H1 (cell line): ENCODE results near the gene ESYT2. TPM values are rescaled to one million over a fixed set of nuclear protein-coding genes. Genes with fewer than 3 reads are reported as not detected.

Experiments
- CTCF ChIA-PET: fragments of 300-600 bp; sonication (Branson Sonifier 250); formaldehyde crosslinking; loops from one replicate; lab custom pipeline; 2021; ENCODE audit not compliant: partially characterized antibody; lab: Charles Lee
- POLR2A ChIA-PET: fragments of 300-600 bp; sonication (Branson Sonifier 250); formaldehyde crosslinking; loops from one replicate; lab custom pipeline; 2021; ENCODE audit warnings: inconsistent platforms; ENCODE audit not compliant: partially characterized antibody; lab: Charles Lee
- DNase-seq, 2 experiments: peaks; one replicate each; pipeline versions ENCODE4 v3.0.0 to v3.0.0-alpha.2; 2010 to 2022; ENCODE audit warnings: low spot score in 2 of 2, low read depth in 1 of 2, mixed read lengths in 1 of 2
- FAIRE-seq: peaks from 2 replicates; lab custom pipeline; 2011; peaks lifted over from hg19 to GRCh38; lab: Jason Lieb, UNC
- H2AFZ ChIP-seq: 2 replicates; pipeline ENCODE4 v1.8.1; 2012; ENCODE audit warnings: low read length, inconsistent platforms
- H2AK5ac ChIP-seq: 2 replicates; pipeline ENCODE4 v1.6.1; 2013; ENCODE audit warnings: low read depth, low read length
- H2BK120ac ChIP-seq: replicated peaks from 2 replicates; pipeline ENCODE3; 2013; ENCODE audit warnings: low read depth, low read length, inconsistent platforms
- H2BK12ac ChIP-seq: 2 replicates; pipeline ENCODE4 v1.6.1; 2013; ENCODE audit warnings: low read depth, low read length
- H2BK15ac ChIP-seq: 2 replicates; pipeline ENCODE4 v1.6.1; 2013; ENCODE audit warnings: low read length
- H2BK20ac ChIP-seq: 2 replicates; pipeline ENCODE4 v1.6.1; 2013; ENCODE audit warnings: low read length
- H2BK5ac ChIP-seq: 2 replicates; pipeline ENCODE4 v1.6.1; 2013; ENCODE audit warnings: low read depth, low read length
- H3K14ac ChIP-seq: 2 replicates; pipeline ENCODE4 v1.6.1; 2013; ENCODE audit warnings: inconsistent platforms; ENCODE audit not compliant: insufficient read length
- H3K18ac ChIP-seq: 2 replicates; pipeline ENCODE4 v1.6.1; 2013; ENCODE audit warnings: low read length; ENCODE audit errors: extremely low read depth
- H3K23ac ChIP-seq: 2 replicates; pipeline ENCODE4 v1.6.1; 2013; ENCODE audit warnings: inconsistent platforms; ENCODE audit not compliant: insufficient read length
- H3K23me2 ChIP-seq: 2 replicates; pipeline ENCODE4 v1.6.1; 2013; ENCODE audit warnings: low read depth, low read length
- H3K27ac ChIP-seq: 2 replicates; pipeline ENCODE4 v1.6.1; 2011; ENCODE audit warnings: low read depth, low read length, inconsistent platforms
- H3K27me3 ChIP-seq, 4 experiments: replicated peaks in 1 of 4; 1 replicate in 1 of 4; 2 replicates in 3 of 4; pipeline versions ENCODE4 v1.6.1 to v1.8.1; 2011 to 2013; ENCODE audit warnings: low read length in 3 of 4, mild to moderate bottlenecking in 3 of 4, inconsistent platforms in 2 of 4, mixed read lengths in 2 of 4, moderate library complexity in 1 of 4; ENCODE audit not compliant: control insufficient read depth in 3 of 4, insufficient read depth in 3 of 4; ENCODE audit errors: extremely low read depth in 1 of 4
- H3K36me3 ChIP-seq, 4 experiments: 2 replicates each; pipeline versions ENCODE4 v1.6.1 to v1.8.1; 2011 to 2013; ENCODE audit warnings: mild to moderate bottlenecking in 4 of 4, low read length in 3 of 4, moderate library complexity in 2 of 4, control low read depth in 1 of 4, inconsistent platforms in 1 of 4; ENCODE audit not compliant: insufficient read depth in 4 of 4, control insufficient read depth in 2 of 4
- H3K4ac ChIP-seq: replicated peaks from 2 replicates; pipeline ENCODE3; 2013; ENCODE audit warnings: low read length, low read depth, mixed read lengths, inconsistent platforms; ENCODE audit not compliant: insufficient read length
- H3K4me1 ChIP-seq, 4 experiments: replicated peaks in 1 of 4; 1 replicate in 1 of 4; 2 replicates in 3 of 4; pipeline versions ENCODE4 v1.6.1 to v1.8.1; 2011 to 2013; ENCODE audit warnings: low read length in 3 of 4, inconsistent platforms in 2 of 4, mixed read lengths in 1 of 4; ENCODE audit not compliant: insufficient read depth in 4 of 4, control insufficient read depth in 3 of 4
- H3K4me2 ChIP-seq, 2 experiments: 2 replicates each; pipeline versions ENCODE4 v1.6.1 to v1.8.1; 2011 to 2013; ENCODE audit warnings: low read depth in 2 of 2, low read length in 2 of 2, control low read depth in 1 of 2, inconsistent platforms in 1 of 2, mild to moderate bottlenecking in 1 of 2; ENCODE audit not compliant: insufficient read depth in 1 of 2
- H3K4me3 ChIP-seq, 4 experiments: fragments of 200-600, 300-600 bp in 1 of 4; sonication (generic), shearing (Covaris generic), sonication (Bioruptor Twin) in 1 of 4; 2 replicates each; pipeline versions ENCODE4 v1.5.1 to v1.8.1; 2011 to 2016; ENCODE audit warnings: low read length in 4 of 4, low read depth in 3 of 4, control low read depth in 2 of 4, inconsistent platforms in 2 of 4, mild to moderate bottlenecking in 2 of 4, mixed read lengths in 1 of 4, moderate library complexity in 1 of 4; ENCODE audit not compliant: insufficient read depth in 2 of 4; ENCODE audit errors: extremely low read depth in 1 of 4
- H3K56ac ChIP-seq: replicated peaks from 2 replicates; pipeline ENCODE3; 2013; ENCODE audit warnings: low read depth, mild to moderate bottlenecking, mixed read lengths, low read length, inconsistent platforms; ENCODE audit not compliant: insufficient read length
- H3K79me1 ChIP-seq: 2 replicates; pipeline ENCODE4 v1.6.1; 2013; ENCODE audit warnings: low read depth, low read length, control low read depth
- H3K79me2 ChIP-seq, 2 experiments: 2 replicates each; pipeline versions ENCODE4 v1.6.1 to v1.8.1; 2012 to 2013; ENCODE audit warnings: low read length in 2 of 2, mild to moderate bottlenecking in 2 of 2, inconsistent platforms in 1 of 2; ENCODE audit not compliant: insufficient read depth in 2 of 2, control insufficient read depth in 1 of 2
- H3K9ac ChIP-seq, 4 experiments: replicated peaks in 1 of 4; 1 replicate in 1 of 4; 2 replicates in 3 of 4; pipeline versions ENCODE4 v1.6.1 to v1.8.1; 2011 to 2013; ENCODE audit warnings: low read depth in 3 of 4, low read length in 3 of 4, control low read depth in 2 of 4, mild to moderate bottlenecking in 2 of 4, moderate library complexity in 2 of 4, inconsistent platforms in 1 of 4; ENCODE audit errors: extremely low read depth in 1 of 4
- H3K9me3 ChIP-seq, 2 experiments: 2 replicates each; pipeline versions ENCODE4 v1.6.1 to v1.8.1; 2012 to 2013; ENCODE audit warnings: mild to moderate bottlenecking in 2 of 2, moderate library complexity in 2 of 2, control low read depth in 1 of 2, inconsistent platforms in 1 of 2, low read depth in 1 of 2, low read length in 1 of 2, mixed read lengths in 1 of 2; ENCODE audit not compliant: insufficient read depth in 2 of 2
- H4K20me1 ChIP-seq, 2 experiments: replicated peaks in 1 of 2; 2 replicates each; pipeline versions ENCODE3 to v1.8.1; 2011 to 2013; ENCODE audit warnings: inconsistent platforms in 2 of 2, low read length in 2 of 2, mild to moderate bottlenecking in 1 of 2; ENCODE audit not compliant: insufficient read depth in 2 of 2, control insufficient read depth in 1 of 2
- H4K5ac ChIP-seq: 2 replicates; pipeline ENCODE4 v1.6.1; 2013; ENCODE audit warnings: low read length, low read depth, mixed read lengths, inconsistent platforms; ENCODE audit not compliant: insufficient read length
- H4K8ac ChIP-seq: 2 replicates; pipeline ENCODE4 v1.8.0; 2013; ENCODE audit warnings: mild to moderate bottlenecking, moderate library complexity, low read length, inconsistent platforms; ENCODE audit not compliant: insufficient read depth; ENCODE audit errors: extremely low read depth
- H4K91ac ChIP-seq: replicated peaks from 2 replicates; pipeline ENCODE3; 2013; ENCODE audit warnings: low read length, mixed read lengths, inconsistent platforms; ENCODE audit not compliant: insufficient read length
- CEBPB ChIP-seq: IDR thresholded peaks from 2 replicates; pipeline ENCODE4 v1.6.1; 2012; ENCODE audit warnings: low read depth, low read length
- CTCF ChIP-seq, 3 experiments: IDR thresholded peaks; 1 replicate in 2 of 3; 2 replicates in 1 of 3; pipeline versions ENCODE4 v1.5.1 to v1.6.1; 2011; ENCODE audit warnings: low read length in 3 of 3, mild to moderate bottlenecking in 3 of 3, inconsistent platforms in 2 of 3, low read depth in 1 of 3, moderate library complexity in 1 of 3; ENCODE audit not compliant: insufficient read depth in 1 of 3; ENCODE audit errors: control extremely low read depth in 1 of 3
- EP300 ChIP-seq, 2 experiments: IDR thresholded peaks; 1 replicate in 1 of 2; 2 replicates in 1 of 2; pipeline ENCODE4 v1.6.1; 2011 to 2012; ENCODE audit warnings: low read depth in 2 of 2, low read length in 2 of 2, mild to moderate bottlenecking in 2 of 2, borderline replicate concordance in 1 of 2, inconsistent platforms in 1 of 2, moderate library complexity in 1 of 2
- KDM1A ChIP-seq: fragments of 200-600, 300-600 bp; sonication (generic); IDR thresholded peaks from 2 replicates; pipeline ENCODE4 v1.7.1; 2016; ENCODE audit warnings: mild to moderate bottlenecking, low read length, borderline replicate concordance
- RNF2 ChIP-seq: fragments of 200-900, 300-1000 bp; sonication (generic); IDR thresholded peaks from 2 replicates; pipeline ENCODE4 v1.7.1; 2016; ENCODE audit warnings: borderline replicate concordance, low read depth, mild to moderate bottlenecking, antibody characterized with exemption, low read length; ENCODE audit not compliant: poor library complexity, severe bottlenecking; ENCODE audit errors: missing control alignments
- SP1 ChIP-seq: IDR thresholded peaks from 2 replicates; pipeline ENCODE4 v1.6.1; 2011; ENCODE audit warnings: low read depth, low read length
- TBP ChIP-seq: IDR thresholded peaks from 2 replicates; pipeline ENCODE4 v1.6.1; 2011; ENCODE audit warnings: low read depth, low read length, improper control_type of control experiment
- TCF12 ChIP-seq: IDR thresholded peaks from 2 replicates; pipeline ENCODE4 v1.6.1; 2011; ENCODE audit warnings: low read depth, mild to moderate bottlenecking, low read length
- ZNF274 ChIP-seq: IDR thresholded peaks from 2 replicates; pipeline ENCODE4 v1.7.0; 2012; ENCODE audit warnings: low read length, borderline replicate concordance; ENCODE audit errors: extremely low read depth
- WGBS, 2 experiments: shearing (Covaris generic) in 1 of 2; methylation state at CpG; one replicate each; pipeline versions ENCODE4 v1.1.6 to v1.1.7; 2013 to 2015; ENCODE audit warnings: low lambda C conversion rate in 2 of 2, mixed read lengths in 2 of 2, inconsistent platforms in 1 of 2, low coverage in 1 of 2, missing lambda C conversion rate in 1 of 2; ENCODE audit not compliant: insufficient replicate concordance in 2 of 2, insufficient coverage in 1 of 2, insufficient read length in 1 of 2; ENCODE audit errors: extremely low coverage in 1 of 2, missing lambda C conversion rate in 1 of 2; 5-methylcytosine and 5-hydroxymethylcytosine counted together
- polyA plus RNA-seq, 7 experiments: library from polyadenylated mRNA; depleted of rRNA in 3 of 7; stranded (reverse) in 5 of 7; unstranded in 2 of 7; fragments of >200 nt in 5 of 7; fragments of 200-250 nt in 2 of 7; gene quantifications; 1 replicate in 5 of 7; 2 replicates in 1 of 7; 4 replicates in 1 of 7; pipeline versions ENCODE4 v1.2.1 to v1.2.3, GENCODE V29; 2011 to 2013; ENCODE audit warnings: missing spikeins in 2 of 7, mixed read lengths in 2 of 7
- total RNA-seq: library from RNA; stranded (reverse); fragmentation: NEBNext Ultra II Directional; extraction: Animal tissue kit (Norgen Biotek cat#: 25700); gene quantifications from 2 replicates; pipeline ENCODE4 v1.2.1, GENCODE V29; 2021

Gene ESYT2
- total and polyA plus RNA-seq, 2 of the 8 experiments (the other 6 are each of a cell fraction or from before 2014, with no cell fraction given), result 27.0 to 37.5 TPM

- no peak overlapping the region for H2BK120ac ChIP-seq
- H2BK15ac ChIP-seq, result no peak overlapping the region
- H3K9me3 ChIP-seq, result no peaks in the 10 kb centered on the region
- H4K5ac ChIP-seq, result no peak overlapping the region
- DNase-seq (no peak), FAIRE-seq (no peak)
- no peaks in the 10 kb centered on the region for H3K79me1 ChIP-seq
- no peak overlapping the region for H4K8ac ChIP-seq
- H2BK5ac ChIP-seq, result no peak overlapping the region
- WGBS, 2 experiments, result 85% methylated on average over 2 of the region's 2 CpGs; no CpG with 5 or more reads in 1 of the 2 experiments
- H2BK12ac ChIP-seq, result no peak overlapping the region
- H4K91ac ChIP-seq, result no peak overlapping the region
- CTCF ChIA-PET, result interaction anchor here (0.9 to 1.5 kb wide), 3 partner anchors 11 to 18 kb away, joined by 3 to 5 read pairs (median 3); no protein-coding TSS in a partner anchor
- H3K56ac ChIP-seq, result no peak overlapping the region
- H3K14ac ChIP-seq, result no peak overlapping the region
- POLR2A ChIA-PET, result no interaction called here
- no peaks in the 10 kb centered on the region for H3K79me2 ChIP-seq
- no peak overlapping the region for H2AFZ ChIP-seq
- no peak overlapping the region for H3K4ac ChIP-seq
- no peak overlapping the region for H3K9ac ChIP-seq
- H3K18ac ChIP-seq, result no peak overlapping the region
- no peak overlapping the region for H3K23ac ChIP-seq
- no peak overlapping the region for H2AK5ac ChIP-seq
- no peaks in the 10 kb centered on the region for H3K27me3 ChIP-seq
- no peaks in the 10 kb centered on the region for H3K23me2 ChIP-seq
- no peaks in the 10 kb centered on the region for H3K4me1 ChIP-seq
- peaks cover 0 to 13% (median 3%) of the 10 kb centered on the region in 4 experiments; a peak in 6 of 8 replicates for H3K36me3 ChIP-seq
- TF ChIP-seq TCF12 (no peak), TBP (no peak), SP1 (no peak), CTCF (IDR thresholded peaks at IDR 0.05; ENCODE audit: control extremely low read depth in 1 of 3, insufficient read depth in 1 of 3, low read depth in 1 of 3, low read length in 3 of 3) (no peak), EP300 (IDR thresholded peaks at IDR 0.05; ENCODE audit: borderline replicate concordance in 1 of 2, low read depth in 2 of 2, low read length in 2 of 2) (no peak), KDM1A (no peak), ZNF274 (no peak), CEBPB (peak; percentile 15; the same call in 1 of the 2 replicates), RNF2 (no peak)
- TF ChIP-seq, all 59 proteins: peak for 1
- Histone ChIP-seq H4K20me1 (no peaks in the 10 kb centered on the region), H3K4me3 (no peak overlapping the region), H3K4me2 (no peak overlapping the region), H3K27ac (no peak overlapping the region), H2BK20ac (no peak overlapping the region)
These were observed 78.1 kb downstream of the ESYT2 start for GRCh38 chr7:158751199-158751598.
